ENCODE measurements around the gene ADAMTS13. TPM values are rescaled to one million over a fixed set of nuclear protein-coding genes. Genes with fewer than 3 reads are reported as not detected.

ADAMTS13 gene
- total RNA-seq, 1 donor = 1.3 TPM

DNA sequence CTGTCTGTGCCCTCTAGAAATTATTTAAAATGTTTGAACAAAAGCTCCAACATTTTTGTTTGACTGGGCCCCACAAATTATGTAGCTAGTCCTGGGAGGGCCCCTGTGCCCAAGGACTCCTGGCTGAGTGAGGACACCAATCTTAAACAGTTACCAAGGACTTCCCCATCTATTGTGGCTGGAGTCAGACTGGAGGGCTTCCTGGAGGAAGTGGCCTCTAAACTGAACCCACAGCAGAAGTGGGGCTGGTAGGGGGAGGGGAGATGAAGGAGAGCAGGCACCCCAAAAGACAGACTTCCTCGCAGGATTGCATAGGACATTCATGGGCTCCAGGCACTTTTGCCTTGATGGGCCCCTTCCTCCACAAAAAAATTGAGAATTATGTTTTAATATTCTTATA lies 8.1 kb downstream of the ADAMTS13 start:
- DNase-seq (ENCODE audit: low read depth) = no peak
- TF ChIP-seq, protein P1, sequence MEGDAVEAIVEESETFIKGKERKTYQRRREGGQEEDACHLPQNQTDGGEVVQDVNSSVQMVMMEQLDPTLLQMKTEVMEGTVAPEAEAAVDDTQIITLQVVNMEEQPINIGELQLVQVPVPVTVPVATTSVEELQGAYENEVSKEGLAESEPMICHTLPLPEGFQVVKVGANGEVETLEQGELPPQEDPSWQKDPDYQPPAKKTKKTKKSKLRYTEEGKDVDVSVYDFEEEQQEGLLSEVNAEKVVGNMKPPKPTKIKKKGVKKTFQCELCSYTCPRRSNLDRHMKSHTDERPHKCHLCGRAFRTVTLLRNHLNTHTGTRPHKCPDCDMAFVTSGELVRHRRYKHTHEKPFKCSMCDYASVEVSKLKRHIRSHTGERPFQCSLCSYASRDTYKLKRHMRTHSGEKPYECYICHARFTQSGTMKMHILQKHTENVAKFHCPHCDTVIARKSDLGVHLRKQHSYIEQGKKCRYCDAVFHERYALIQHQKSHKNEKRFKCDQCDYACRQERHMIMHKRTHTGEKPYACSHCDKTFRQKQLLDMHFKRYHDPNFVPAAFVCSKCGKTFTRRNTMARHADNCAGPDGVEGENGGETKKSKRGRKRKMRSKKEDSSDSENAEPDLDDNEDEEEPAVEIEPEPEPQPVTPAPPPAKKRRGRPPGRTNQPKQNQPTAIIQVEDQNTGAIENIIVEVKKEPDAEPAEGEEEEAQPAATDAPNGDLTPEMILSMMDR (IDR thresholded peaks at IDR 0.05; ENCODE audit: insufficient read depth, low read depth, low read length) = no peak
- H3K4me3 ChIP-seq (ENCODE audit: low read depth, low read length) = no peak overlapping the region

DNA sequence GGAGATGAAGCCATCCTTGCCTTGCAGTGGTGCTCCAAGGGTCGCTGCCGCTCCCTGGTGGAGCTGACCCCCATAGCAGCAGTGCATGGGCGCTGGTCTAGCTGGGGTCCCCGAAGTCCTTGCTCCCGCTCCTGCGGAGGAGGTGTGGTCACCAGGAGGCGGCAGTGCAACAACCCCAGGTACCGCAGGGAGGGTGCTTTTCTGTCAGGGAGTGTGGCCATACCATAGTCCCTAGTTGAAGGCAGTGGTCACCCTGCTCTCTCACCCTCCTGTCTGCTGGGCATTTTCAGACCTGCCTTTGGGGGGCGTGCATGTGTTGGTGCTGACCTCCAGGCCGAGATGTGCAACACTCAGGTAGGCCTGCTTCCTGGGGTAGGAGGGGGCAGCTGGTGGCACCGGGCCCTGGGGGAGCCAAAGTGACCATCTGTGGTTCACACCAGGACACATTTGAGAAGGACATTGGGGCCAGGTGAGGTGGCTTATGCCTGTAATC lies 11.2 kb downstream of the ADAMTS13 start:
- no peak for DNase-seq (ENCODE audit: low read depth)
- H3K4me3 ChIP-seq (ENCODE audit: low read depth, low read length) = no peak overlapping the region
- TF ChIP-seq, protein P1 (IDR thresholded peaks at IDR 0.05; ENCODE audit: insufficient read depth, low read depth, low read length) = no peak

DNA sequence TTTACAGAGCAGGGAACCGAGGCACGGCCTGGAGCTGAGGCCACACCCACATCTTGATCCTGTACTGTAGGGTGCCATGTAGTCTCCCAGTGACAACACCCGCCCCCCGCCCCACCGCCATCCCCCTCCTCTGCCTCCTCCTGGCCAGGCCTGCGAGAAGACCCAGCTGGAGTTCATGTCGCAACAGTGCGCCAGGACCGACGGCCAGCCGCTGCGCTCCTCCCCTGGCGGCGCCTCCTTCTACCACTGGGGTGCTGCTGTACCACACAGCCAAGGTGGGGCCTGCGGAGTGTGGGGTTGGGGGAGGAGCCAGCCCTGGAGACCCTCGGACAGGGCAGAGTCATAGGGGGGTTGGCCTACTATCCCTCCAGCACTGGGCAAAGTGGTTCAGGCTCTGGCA lies 14.5 kb downstream of the ADAMTS13 start:
- TF ChIP-seq, protein P1 (IDR thresholded peaks at IDR 0.05; ENCODE audit: insufficient read depth, low read depth, low read length) = no peak
- H3K4me3 ChIP-seq (ENCODE audit: low read depth, low read length) = no peak overlapping the region
- DNase-seq (ENCODE audit: low read depth) = peak; percentile 29

DNA sequence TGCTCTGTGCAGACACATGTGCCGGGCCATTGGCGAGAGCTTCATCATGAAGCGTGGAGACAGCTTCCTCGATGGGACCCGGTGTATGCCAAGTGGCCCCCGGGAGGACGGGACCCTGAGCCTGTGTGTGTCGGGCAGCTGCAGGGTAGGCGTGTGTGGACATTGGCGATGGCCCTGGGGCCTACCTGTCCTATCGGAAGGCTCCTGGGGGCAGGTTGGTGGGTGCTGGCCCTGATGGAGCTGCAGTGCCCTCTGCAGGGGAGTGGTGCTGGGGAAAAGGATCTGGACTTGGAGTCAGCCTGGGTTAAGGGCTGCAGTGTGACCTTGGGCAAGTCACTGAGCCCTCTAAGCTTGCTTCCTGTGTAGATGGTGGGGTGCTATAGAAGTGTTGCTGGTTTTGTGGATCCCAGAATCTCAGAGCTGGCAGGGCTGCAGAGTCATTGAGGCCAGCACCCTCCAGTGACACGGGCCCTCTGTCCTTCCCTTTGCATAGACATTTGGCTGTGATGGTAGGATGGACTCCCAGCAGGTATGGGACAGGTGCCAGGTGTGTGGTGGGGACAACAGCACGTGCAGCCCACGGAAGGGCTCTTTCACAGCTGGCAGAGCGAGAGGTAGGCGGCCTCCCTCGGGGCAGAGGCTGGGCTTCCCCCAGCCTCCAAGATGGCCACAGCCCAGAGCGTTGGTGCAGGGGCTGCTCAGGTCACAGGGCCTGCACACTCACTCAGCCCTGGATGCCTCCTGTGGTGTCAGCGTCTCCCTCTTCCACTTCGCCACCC lies 15.8 kb downstream of the ADAMTS13 start:
- TF ChIP-seq, protein P1 (IDR thresholded peaks at IDR 0.05; ENCODE audit: insufficient read depth, low read depth, low read length) = peak; percentile 40
- H3K4me3 ChIP-seq (ENCODE audit: low read depth, low read length) = no peak overlapping the region

DNA sequence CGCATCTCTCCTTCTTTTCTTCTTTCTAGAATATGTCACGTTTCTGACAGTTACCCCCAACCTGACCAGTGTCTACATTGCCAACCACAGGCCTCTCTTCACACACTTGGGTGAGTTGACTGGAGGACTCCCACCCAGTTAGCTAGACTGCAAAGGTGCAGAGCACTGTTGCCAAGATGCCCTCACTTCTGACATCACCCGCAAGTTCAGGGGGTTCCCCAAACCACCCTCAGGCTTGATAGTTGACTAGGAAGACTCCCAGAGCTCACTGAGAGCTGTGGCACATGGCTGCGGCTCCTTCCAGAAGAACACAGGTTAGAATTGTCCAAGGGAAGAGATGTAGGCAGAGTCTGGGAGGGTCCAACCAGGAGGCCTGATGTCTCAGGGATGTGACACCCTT lies 17.2 kb downstream of the ADAMTS13 start:
- TF ChIP-seq, protein P1 (IDR thresholded peaks at IDR 0.05; ENCODE audit: insufficient read depth, low read depth, low read length) = no peak
- DNase-seq (ENCODE audit: low read depth) = no peak
- no peak overlapping the region for H3K4me3 ChIP-seq (ENCODE audit: low read depth, low read length)

More for the DNA sequence above, 15.8 kb downstream of the ADAMTS13 start:
- DNase-seq (ENCODE audit: low read depth) = no peak

DNA sequence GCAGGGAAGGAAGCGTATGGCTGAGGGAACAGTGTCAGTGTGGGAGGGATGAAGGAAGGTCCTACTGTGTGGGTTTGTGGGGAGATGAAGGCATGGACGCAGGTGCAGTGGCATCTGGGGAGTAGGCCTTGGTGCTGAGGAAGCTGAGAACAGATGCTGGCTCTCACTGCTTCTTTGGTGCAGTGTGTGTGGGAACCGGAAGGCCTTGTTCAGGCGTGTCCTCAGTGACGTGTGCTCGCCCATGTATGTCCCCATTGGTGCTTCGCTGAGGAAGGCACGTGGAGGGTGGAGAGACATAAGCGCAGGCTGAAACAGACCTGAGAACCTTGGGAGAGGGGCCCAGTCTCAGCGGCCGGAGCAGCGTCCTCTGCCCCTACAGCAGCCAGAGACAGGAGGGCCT lies 18.7 kb downstream of the ADAMTS13 start:
- no peak overlapping the region for H3K4me3 ChIP-seq (ENCODE audit: low read depth, low read length)
- TF ChIP-seq, protein P1 (IDR thresholded peaks at IDR 0.05; ENCODE audit: insufficient read depth, low read depth, low read length) = no peak
- no peak for DNase-seq (ENCODE audit: low read depth)
